GM15510 (cell line): ENCODE results near the gene FOXL1.

Experiments
- POLR2A ChIP-seq: IDR thresholded peaks from 3 replicates; pipeline ENCODE4 v1.6.1; 2011; ENCODE audit warnings: borderline replicate concordance; ENCODE audit not compliant: insufficient read length; ENCODE audit errors: extremely low read depth

FOXL1 gene

GRCh38 chr16:86542756-86543750 is 35.3 kb upstream of the FOXL1 start:
- TF ChIP-seq POLR2A = no peak

GRCh38 chr16:86545481-86545880 is 32.9 kb upstream of the FOXL1 start:
- TF ChIP-seq POLR2A = no peak

DNA sequence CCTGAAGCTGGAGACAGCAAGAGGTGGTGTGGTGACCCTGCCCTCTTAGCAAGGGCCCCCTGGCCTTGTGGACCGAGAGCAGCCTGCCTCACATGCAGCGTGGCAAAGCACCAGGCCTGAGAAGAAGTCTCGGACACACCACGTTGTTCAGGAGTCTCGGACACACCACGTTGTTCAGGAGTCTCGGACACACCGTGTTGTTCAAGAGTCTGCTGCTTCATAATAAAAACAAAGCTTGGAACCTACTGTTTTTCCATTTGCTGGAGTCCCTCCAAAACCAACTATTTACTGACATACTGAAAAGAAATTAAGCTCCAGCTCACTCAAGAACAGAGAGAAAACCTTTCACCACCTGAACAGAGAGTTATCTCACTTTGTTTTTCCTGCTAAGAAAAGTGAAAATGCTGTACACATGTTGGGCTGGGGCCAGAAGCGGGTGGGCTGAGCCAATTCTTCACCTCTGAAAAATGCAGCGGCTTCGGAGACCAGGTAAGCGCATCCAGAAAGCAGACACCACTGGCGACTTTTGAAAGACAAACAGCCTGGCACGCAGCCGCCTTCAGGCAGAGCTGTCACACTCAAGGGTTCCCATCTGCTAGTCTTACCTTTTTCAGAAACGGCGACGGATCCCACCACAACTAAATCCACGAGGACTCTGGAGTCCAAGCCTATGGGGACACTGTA is 32.3 kb upstream of the FOXL1 start:
- no peak for TF ChIP-seq POLR2A

DNA sequence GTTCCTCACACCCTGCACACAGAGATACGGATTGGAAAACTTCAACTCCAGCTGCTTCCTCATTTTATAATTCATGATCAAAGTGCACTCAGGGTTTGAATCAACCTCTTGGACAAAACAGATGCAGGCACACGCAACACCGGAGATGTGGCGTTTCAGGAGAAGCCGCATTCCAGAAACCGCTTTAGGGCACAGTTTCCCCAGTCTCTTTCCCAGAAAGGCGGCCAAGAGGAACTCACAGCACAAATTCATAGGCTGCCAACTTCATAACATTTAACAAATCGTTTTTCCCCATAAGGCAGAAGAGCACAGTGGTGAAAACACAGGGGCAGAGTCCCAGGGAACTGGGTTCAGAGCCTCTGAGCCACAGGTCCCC is 31.7 kb upstream of the FOXL1 start:
- TF ChIP-seq POLR2A = no peak

DNA sequence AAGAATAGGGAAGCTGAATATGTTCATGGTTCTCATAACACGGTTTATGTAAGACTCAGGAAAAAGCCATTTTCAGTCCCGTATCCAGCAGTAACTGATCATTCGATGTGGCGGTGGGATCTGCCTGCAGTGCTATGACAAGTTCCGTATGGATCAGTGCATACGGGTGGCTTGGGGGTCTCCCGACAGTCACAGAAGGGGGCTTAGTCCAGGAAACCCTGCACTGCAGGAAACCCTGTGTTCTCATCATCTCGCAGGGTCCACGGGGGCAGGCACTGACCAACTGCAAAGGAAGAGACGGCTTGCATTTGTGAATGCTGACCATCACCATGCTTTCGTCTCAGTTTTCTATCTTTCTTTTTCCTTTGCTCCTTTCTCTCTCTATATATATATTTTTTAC is 31.1 kb upstream of the FOXL1 start:
- no peak for TF ChIP-seq POLR2A

DNA sequence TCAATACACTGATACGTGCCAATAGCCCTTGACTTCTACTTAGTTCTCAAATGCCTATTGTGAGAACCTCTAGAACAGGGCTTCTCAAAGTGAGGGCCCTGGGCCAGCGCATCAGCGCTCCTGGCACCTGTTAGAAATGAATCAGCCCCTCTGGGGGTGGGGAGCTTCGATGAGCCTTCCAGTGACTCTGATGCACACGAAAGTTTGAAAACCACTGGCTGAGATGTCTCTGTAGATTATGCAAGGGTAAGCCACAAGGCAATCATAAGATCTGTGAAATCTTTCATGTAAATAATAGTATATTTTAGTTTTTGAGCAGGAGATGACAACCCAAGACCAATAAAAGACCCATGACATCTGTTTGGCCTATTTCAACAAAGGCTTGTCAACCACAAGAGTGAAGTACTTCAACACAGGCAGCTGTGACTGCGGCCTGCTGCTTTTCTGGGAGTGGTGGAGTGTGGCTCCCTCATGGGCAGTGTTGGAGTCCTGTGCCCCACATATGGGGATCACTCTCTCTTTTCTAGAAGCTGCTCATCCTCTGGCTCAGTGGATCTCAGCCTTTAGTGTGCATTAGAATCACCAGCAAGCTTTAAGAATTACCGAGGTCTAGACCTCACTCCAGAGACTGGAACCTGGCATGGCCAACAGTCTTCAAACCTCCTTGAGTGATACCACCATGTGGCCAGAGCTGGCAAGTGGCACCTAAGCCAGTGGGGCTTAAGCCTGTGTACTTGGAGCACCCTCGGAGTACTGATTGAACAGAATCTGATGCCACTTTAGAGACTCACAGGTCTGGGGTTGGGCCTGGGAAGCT is 29.1 kb upstream of the FOXL1 start:
- no peak for TF ChIP-seq POLR2A

- no peak for TF ChIP-seq POLR2A
Observed at GRCh38 chr16:86549893-86550190, 28.5 kb upstream of the FOXL1 start.

DNA sequence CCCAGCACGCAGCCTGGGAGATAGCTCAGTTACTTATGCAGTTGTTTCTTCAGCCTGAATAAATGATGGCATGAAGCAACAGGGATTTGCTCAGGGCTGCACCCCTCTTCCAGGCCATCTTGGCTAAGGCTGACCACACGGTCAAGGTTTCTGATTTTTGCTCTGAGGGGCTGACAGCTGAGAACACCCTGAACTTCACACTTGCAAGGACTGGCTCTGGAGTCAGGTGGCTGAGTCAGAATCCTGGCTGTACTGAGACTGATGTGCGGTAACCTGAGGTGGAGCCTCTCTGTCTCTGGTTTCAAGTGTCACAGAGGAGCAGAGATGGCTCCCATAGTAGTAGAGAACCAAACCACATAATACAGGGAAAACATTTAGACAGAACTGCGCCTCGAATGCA is 28.1 kb upstream of the FOXL1 start:
- no peak for TF ChIP-seq POLR2A

- no peak for TF ChIP-seq POLR2A
Observed at GRCh38 chr16:86553356-86553755, 25.0 kb upstream of the FOXL1 start.

- no peak for TF ChIP-seq POLR2A
Observed at GRCh38 chr16:86554599-86554916, 23.8 kb upstream of the FOXL1 start.

- peak; percentile 86 for TF ChIP-seq POLR2A
Observed at GRCh38 chr16:86554917-86555703, 23.2 kb upstream of the FOXL1 start, which contains the start of gene MTHFSD. Gene MTHFSD, minus strand, starts transcription at chr16:86555235. Its CDS starts 51 bp downstream, at chr16:86555184.

DNA sequence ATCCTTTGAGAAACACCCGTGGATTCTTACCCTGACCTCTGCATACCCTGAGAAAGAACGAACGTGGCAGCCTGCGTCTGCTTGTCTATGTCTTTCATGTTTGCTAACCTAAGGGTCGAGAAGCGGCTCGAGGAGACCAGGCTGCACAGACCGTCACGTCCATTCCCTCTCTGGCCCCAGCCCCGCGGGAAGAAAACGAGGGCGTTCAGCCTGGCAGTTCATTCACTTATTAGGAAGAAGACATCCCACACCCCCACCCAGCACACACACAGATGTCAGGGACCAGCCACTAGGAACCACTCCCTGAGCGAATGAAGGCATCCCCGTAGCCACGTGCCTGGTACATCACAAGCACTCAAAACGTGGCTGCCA is 22.7 kb upstream of the FOXL1 start:
- TF ChIP-seq POLR2A = no peak

- no peak for TF ChIP-seq POLR2A
Observed at GRCh38 chr16:86556576-86556975, 21.8 kb upstream of the FOXL1 start.

DNA sequence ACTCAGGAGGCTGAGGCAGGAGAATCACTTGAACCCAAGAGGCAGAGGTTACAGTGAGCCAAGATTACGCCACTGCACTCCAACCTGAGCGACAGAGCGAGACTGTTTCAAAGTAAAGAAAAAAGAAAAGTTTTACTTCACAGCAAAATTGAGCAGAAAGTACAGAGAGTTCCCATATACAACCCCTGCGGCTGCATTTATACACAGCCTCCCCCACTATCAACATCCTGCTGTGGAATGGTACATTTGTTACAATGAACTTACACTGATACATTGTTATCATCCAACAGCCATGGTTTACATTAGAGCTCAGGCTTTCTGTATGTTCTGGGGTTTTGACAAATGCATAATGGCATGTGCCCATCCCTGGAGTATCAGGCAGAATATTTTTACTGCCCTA is 20.8 kb upstream of the FOXL1 start:
- no peak for TF ChIP-seq POLR2A
